GM12891 (cell line): ENCODE measurements around the gene RET.

Experiments
- POLR2A ChIP-seq: IDR thresholded peaks from 2 replicates; pipeline ENCODE4 v1.6.1; 2011; ENCODE audit warnings: low read depth, low read length, control low read depth
- POLR2AphosphoS5 ChIP-seq: IDR thresholded peaks from 2 replicates; pipeline ENCODE4 v1.6.1; 2011; ENCODE audit warnings: low read depth, low read length, control low read depth
- TAF1 ChIP-seq: IDR thresholded peaks from 2 replicates; pipeline ENCODE4 v1.6.1; 2011; ENCODE audit warnings: low read depth, low read length, control low read depth

DNA sequence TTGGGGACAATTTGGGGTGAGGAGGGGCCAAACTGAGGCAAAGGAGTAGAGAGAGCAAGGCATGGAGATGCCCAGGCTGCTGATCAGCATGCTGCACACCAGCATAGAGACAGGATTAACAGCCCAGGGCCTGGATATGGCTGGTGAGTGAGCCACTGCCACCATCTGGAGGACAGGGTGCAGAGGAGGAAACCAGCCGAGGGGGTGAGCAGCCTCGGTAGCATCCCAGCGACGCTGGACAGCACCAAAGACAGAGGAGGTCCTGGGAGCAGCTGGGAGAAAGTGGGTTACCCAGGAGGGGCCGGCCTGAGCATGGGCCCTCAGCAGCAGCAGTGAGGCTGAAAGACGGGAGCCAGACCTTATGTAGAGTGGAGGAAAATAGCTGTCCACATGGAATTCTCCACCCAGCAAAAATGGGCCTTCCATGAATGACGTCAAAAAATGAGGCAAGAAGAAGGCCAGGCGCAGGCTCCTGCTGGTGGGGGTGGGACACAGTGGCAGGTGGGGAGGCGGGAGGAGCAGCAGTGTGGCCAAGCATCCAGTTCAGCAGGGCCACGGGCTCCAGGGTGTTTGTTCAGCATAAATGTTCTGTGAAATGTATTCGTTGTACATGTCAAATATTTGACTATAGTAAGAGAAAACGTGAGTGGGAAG, 16.7 kb downstream of the RET start:
- no peak for TF ChIP-seq POLR2A
- TF ChIP-seq POLR2AphosphoS5: no peak
- no peak for TF ChIP-seq TAF1
